HG03354 (cell line): ENCODE data around the gene RMDN2.
"Not testable (repeated sequence)": the region's sequence is repeated elsewhere in the genome, so short reads cannot be mapped to it uniquely, and the experiment has no call there.

ENCODE experiments used
- ATAC-seq: cut with Tn5 transposase; IDR thresholded peaks from one replicate; pipeline ENCODE4 v1.9.1; 2021; ENCODE audit warnings: mild to moderate bottlenecking; ENCODE audit not compliant: unreplicated experiment, poor library complexity, severe bottlenecking

RMDN2 gene

GRCh38 chr2:37982847-37983246 lies 57.8 kb downstream of the RMDN2 start:
- ATAC-seq, result no peak

- ATAC-seq, result no peak
These were observed 58.6 kb downstream of the RMDN2 start for GRCh38 chr2:37983719-37984118.

- no peak for ATAC-seq
These were observed 59.1 kb downstream of the RMDN2 start for GRCh38 chr2:37984176-37984575.

GRCh38 chr2:37984589-37984988 lies 59.5 kb downstream of the RMDN2 start:
- ATAC-seq, result no peak

GRCh38 chr2:37985333-37985732 lies 60.2 kb downstream of the RMDN2 start:
- no peak for ATAC-seq

- no peak for ATAC-seq
These were observed 62.1 kb downstream of the RMDN2 start for GRCh38 chr2:37987098-37987775.

- no peak for ATAC-seq
These were observed 67.5 kb downstream of the RMDN2 start for GRCh38 chr2:37992601-37993000.

GRCh38 chr2:37993143-37993542 lies 68.1 kb downstream of the RMDN2 start:
- no peak for ATAC-seq

GRCh38 chr2:37997629-37998028 lies 72.5 kb downstream of the RMDN2 start:
- ATAC-seq, result no peak

- ATAC-seq, result no peak
These were observed 75.6 kb downstream of the RMDN2 start for GRCh38 chr2:38000485-38001222.

- not testable (repeated sequence) for ATAC-seq
These were observed 85.1 kb downstream of the RMDN2 start for GRCh38 chr2:38010187-38010586.

GRCh38 chr2:38010995-38011394 lies 85.9 kb downstream of the RMDN2 start:
- ATAC-seq, result no peak

- no peak for ATAC-seq
These were observed 88.2 kb downstream of the RMDN2 start for GRCh38 chr2:38013158-38013752.

GRCh38 chr2:38016219-38016618 lies 91.1 kb downstream of the RMDN2 start:
- no peak for ATAC-seq

- no peak for ATAC-seq
These were observed 92.7 kb downstream of the RMDN2 start for GRCh38 chr2:38017836-38018235.

- ATAC-seq, result not testable (repeated sequence)
These were observed 95.4 kb downstream of the RMDN2 start for GRCh38 chr2:38020359-38021069.

GRCh38 chr2:38021589-38021988 lies 96.5 kb downstream of the RMDN2 start:
- ATAC-seq, result no peak

- no peak for ATAC-seq
These were observed 101.8 kb downstream of the RMDN2 start for GRCh38 chr2:38026846-38027245.

- no peak for ATAC-seq
These were observed 103.7 kb downstream of the RMDN2 start for GRCh38 chr2:38028829-38029228.

GRCh38 chr2:38029512-38029911 lies 104.4 kb downstream of the RMDN2 start:
- ATAC-seq, result no peak
